Left ventricle myocardium inferior (tissue), 1 donor: ENCODE data around the gene SNX8. TPM values are rescaled to one million over a fixed set of nuclear protein-coding genes. Genes with fewer than 3 reads are reported as not detected.

ENCODE experiments used
- DNase-seq: peaks from one replicate; pipeline ENCODE4 v3.0.0-alpha.2; 2020
- H3K27ac ChIP-seq: fragments of 200-600 bp; replicated peaks from 2 replicates; pipeline ENCODE4 v1.8.0; 2021
- H3K27me3 ChIP-seq: fragments of 200-600 bp; 2 replicates; pipeline ENCODE4 v1.8.0; 2021; ENCODE audit warnings: low read depth
- H3K36me3 ChIP-seq: fragments of 200-600 bp; 2 replicates; pipeline ENCODE4 v1.8.0; 2021
- H3K4me1 ChIP-seq: fragments of 200-600 bp; 2 replicates; pipeline ENCODE4 v1.8.0; 2021
- H3K4me3 ChIP-seq: fragments of 200-600 bp; 2 replicates; pipeline ENCODE4 v1.8.0; 2021; ENCODE audit warnings: mild to moderate bottlenecking, moderate library complexity
- H3K9me3 ChIP-seq: fragments of 200-600 bp; replicated peaks from 2 replicates; pipeline ENCODE4 v1.8.0; 2021
- intact Hi-C: fragments of 100-400 bp; cut with micrococcal nuclease; formaldehyde crosslinking; loops from one replicate; pipeline ENCODE4 v1.11.0; 2022
- microRNA-seq: library from miRNA; unstranded; fragments of <30 nt; microRNA quantifications from one replicate; pipeline ENCODE4 v1.2.0, GENCODE V29; 2020
- total RNA-seq: library from RNA; stranded (reverse); fragmentation: NEBNext Ultra II Directional; extraction: Animal tissue kit (Norgen Biotek cat#: 25700); gene quantifications from one replicate; pipeline ENCODE4 v1.2.1, GENCODE V29; 2021
- TF ChIP-seq, protein P1 (sequence below): fragments of 200-600 bp; IDR thresholded peaks from 2 replicates; pipeline ENCODE4 v1.8.0; 2021; ENCODE audit warnings: antibody characterized with exemption, mild to moderate bottlenecking, borderline replicate concordance
- donor health status: DM: no; HTN: yes; CAD: no; lungs with severe emphysema.

Gene SNX8
- total RNA-seq, 1 donor from 2014 or later: 16.8 TPM

- H3K4me1 ChIP-seq: peaks cover 18% of the 10 kb centered on the region
- H3K27me3 ChIP-seq: no peaks in the 10 kb centered on the region
- peaks cover 22% of the 10 kb centered on the region for H3K36me3 ChIP-seq
- TF ChIP-seq, protein P1, sequence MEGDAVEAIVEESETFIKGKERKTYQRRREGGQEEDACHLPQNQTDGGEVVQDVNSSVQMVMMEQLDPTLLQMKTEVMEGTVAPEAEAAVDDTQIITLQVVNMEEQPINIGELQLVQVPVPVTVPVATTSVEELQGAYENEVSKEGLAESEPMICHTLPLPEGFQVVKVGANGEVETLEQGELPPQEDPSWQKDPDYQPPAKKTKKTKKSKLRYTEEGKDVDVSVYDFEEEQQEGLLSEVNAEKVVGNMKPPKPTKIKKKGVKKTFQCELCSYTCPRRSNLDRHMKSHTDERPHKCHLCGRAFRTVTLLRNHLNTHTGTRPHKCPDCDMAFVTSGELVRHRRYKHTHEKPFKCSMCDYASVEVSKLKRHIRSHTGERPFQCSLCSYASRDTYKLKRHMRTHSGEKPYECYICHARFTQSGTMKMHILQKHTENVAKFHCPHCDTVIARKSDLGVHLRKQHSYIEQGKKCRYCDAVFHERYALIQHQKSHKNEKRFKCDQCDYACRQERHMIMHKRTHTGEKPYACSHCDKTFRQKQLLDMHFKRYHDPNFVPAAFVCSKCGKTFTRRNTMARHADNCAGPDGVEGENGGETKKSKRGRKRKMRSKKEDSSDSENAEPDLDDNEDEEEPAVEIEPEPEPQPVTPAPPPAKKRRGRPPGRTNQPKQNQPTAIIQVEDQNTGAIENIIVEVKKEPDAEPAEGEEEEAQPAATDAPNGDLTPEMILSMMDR: no peak
- no peaks in the 10 kb centered on the region for H3K9me3 ChIP-seq
- no peak for DNase-seq
- intact Hi-C loops: no loop called here
- no peak overlapping the region for H3K27ac ChIP-seq
- H3K4me3 ChIP-seq: no peak overlapping the region
Observed at GRCh38 chr7:2202361-2202761, 111.9 kb downstream of the SNX8 start.

Small RNAs within 50 kb of the gene (microRNA-seq; reads per million reads assigned to microRNA genes)
- gene MIR6836: not detected

Other genes starting within 250 kb of the SNX8 start
- 16.2 TPM for gene MAD1L1, start 81.5 kb downstream of the SNX8 start, total RNA-seq
- 19.9 TPM for gene MRM2, start 72.2 kb downstream of the SNX8 start, total RNA-seq
- 12.5 TPM for gene NUDT1, start 72.2 kb downstream of the SNX8 start, total RNA-seq
- gene EIF3B, start 40.4 kb upstream of the SNX8 start, total RNA-seq: 68.9 TPM
- gene CHST12, start 89.2 kb upstream of the SNX8 start, total RNA-seq: 15.3 TPM
- not detected for gene GRIFIN, start 162.0 kb upstream of the SNX8 start, total RNA-seq
- gene LFNG, start 205.3 kb upstream of the SNX8 start, total RNA-seq: 5.2 TPM
- gene BRAT1, start 241.1 kb upstream of the SNX8 start, total RNA-seq: 13.7 TPM
- gene IQCE, start 244.5 kb upstream of the SNX8 start, total RNA-seq: 11.5 TPM